Psoas muscle (tissue), 8 donors: ENCODE results near the gene TMEM106C. TPM values are rescaled to one million over a fixed set of nuclear protein-coding genes. Genes with fewer than 3 reads are reported as not detected.

Experiments
- ATAC-seq, 4 donors: fragments of 200-7000 bp; cut with Tn5 transposase; one replicate each; pipeline ENCODE4 v1.9.1; 2020; ENCODE audit warnings: moderate library complexity in 3 of 4, mild to moderate bottlenecking in 2 of 4
- DNase-seq, 2 donors: peaks; one replicate each; pipeline ENCODE4 v3.0.0-alpha.2; 2020
- H3K27ac ChIP-seq: fragments of 200-600 bp; one replicate; pipeline ENCODE4 v1.8.0; 2022
- H3K27me3 ChIP-seq, 3 donors: fragments of 200-600 bp in 1 of 3; one replicate each; pipeline versions ENCODE4 v1.6.1 to v1.8.0; 2013 to 2022; ENCODE audit warnings: low read length in 2 of 3, mild to moderate bottlenecking in 2 of 3, moderate library complexity in 1 of 3; ENCODE audit not compliant: insufficient read depth in 3 of 3
- H3K36me3 ChIP-seq, 2 donors: fragments of 200-600 bp in 1 of 2; one replicate each; pipeline versions ENCODE4 v1.6.1 to v1.8.0; 2013 to 2022; ENCODE audit warnings: low read depth in 1 of 2, mild to moderate bottlenecking in 1 of 2, moderate library complexity in 1 of 2; ENCODE audit not compliant: insufficient read depth in 1 of 2
- H3K4me1 ChIP-seq: fragments of 200-600 bp; one replicate; pipeline ENCODE4 v1.8.0; 2022
- H3K4me3 ChIP-seq: fragments of 200-600 bp; one replicate; pipeline ENCODE4 v1.8.0; 2022; ENCODE audit warnings: mild to moderate bottlenecking
- H3K9me3 ChIP-seq: fragments of 200-600 bp; one replicate; pipeline ENCODE4 v1.8.0; 2022
- CTCF ChIP-seq: fragments of 200-600 bp; IDR thresholded peaks from one replicate; pipeline ENCODE4 v1.8.0; 2022; ENCODE audit warnings: antibody characterized with exemption
- WGBS, 3 donors: extraction: QIAGEN DNeasy Blood & Tissue Kit; methylation state at CpG; one replicate each; pipeline versions ENCODE4 v1.1.6 to v1.1.7; 2013; 5-methylcytosine and 5-hydroxymethylcytosine counted together
- intact Hi-C, 2 donors: fragments of 100-400 bp; cut with DNase I; formaldehyde crosslinking; loops; one replicate each; pipeline versions ENCODE4 v1.11.0 to v1.14.2; 2022
- polyA plus RNA-seq, 3 donors: library from polyadenylated mRNA; stranded (reverse); fragments of 200-250 nt; gene quantifications; one replicate each; pipeline ENCODE4 v1.2.3, GENCODE V29; 2013
- total RNA-seq, 4 donors: library from RNA; stranded (reverse); fragmentation: NEBNext Ultra II Directional in 2 of 4; extraction: Animal tissue kit (Norgen Biotek cat#: 25700) in 2 of 4; gene quantifications; one replicate each; pipeline versions ENCODE4 v1.2.1 to v1.2.4, GENCODE V29; 2021 to 2023
- donor health status: healthy with polysubstance abuse.
- donor health status: DM: no; HTN: no; CAD: no; lungs with moderate emphysema.
- donor health status: Bipolar disorder and iron deficiency.
- donor health status: healthy.
- donor health status: DM: yes; HTN: yes; CAD: no.
- donor health status: DM: no; HTN: no; CAD: no.
- donor health status: DM: no; HTN: no; CAD: no.
- donor health status: DM: yes; HTN: yes; CAD: no.

TMEM106C gene
- total and polyA plus RNA-seq, 7 donors = 7.7 to 33.4 (median 14.7) TPM

GRCh38 chr12:48002414-48002730 lies 39.0 kb downstream of the TMEM106C start:
- Histone ChIP-seq H3K4me1 (peaks cover 40% of the 10 kb centered on the region), H3K4me3 (peak overlapping the region; percentile 67), H3K9me3 (no peaks in the 10 kb centered on the region), H3K27me3 (peaks cover 0 to 53% (median 19%) of the 10 kb centered on the region in 3 donors), H3K27ac (no peak overlapping the region), H3K36me3 (no peaks in the 10 kb centered on the region)
- intact Hi-C loops = no loop called here
- DNase-seq (no peak), ATAC-seq (no peak)
- TF ChIP-seq CTCF = no peak
- WGBS, 3 donors = 1 to 3% (median 2%) methylated on average over 13 of the region's 13 CpGs

DNA sequence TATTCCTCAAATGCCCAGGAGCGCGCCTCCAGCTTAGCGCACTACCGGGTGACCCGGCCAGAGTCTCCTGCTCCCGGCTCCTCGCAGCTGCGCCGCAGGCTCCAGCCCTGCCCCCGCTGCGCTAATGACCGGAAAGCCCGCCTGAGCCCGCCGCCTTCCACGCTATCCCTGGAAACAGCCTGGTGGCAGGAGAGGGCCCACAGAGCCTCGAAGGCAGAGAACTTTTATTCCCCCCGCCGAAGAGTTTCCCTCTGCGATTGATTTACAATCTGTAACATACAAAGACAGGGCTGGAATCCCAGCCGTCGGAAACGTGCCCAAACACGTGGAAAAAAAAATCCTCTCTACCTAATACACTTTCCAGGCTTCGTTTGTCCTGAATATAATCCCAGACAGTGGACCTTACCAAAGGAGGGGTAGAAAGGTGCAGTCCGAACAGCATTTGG lies 39.4 kb downstream of the TMEM106C start:
- DNase-seq (peak; percentile 68 to 77), ATAC-seq (peak; percentile 49 to 80 (median 68))
- no peaks in the 10 kb centered on the region for H3K36me3 ChIP-seq
- WGBS, 3 donors = 1 to 2% (median 2%) methylated on average over 26 of the region's 26 CpGs
- no peaks in the 10 kb centered on the region for H3K9me3 ChIP-seq
- H3K27ac ChIP-seq = no peak overlapping the region
- peak overlapping the region; percentile 67 for H3K4me3 ChIP-seq
- peaks cover 0 to 57% (median 19%) of the 10 kb centered on the region in 3 donors for H3K27me3 ChIP-seq
- intact Hi-C loops = no loop called here
- peaks cover 40% of the 10 kb centered on the region for H3K4me1 ChIP-seq
- no peak for TF ChIP-seq CTCF

- Histone ChIP-seq H3K36me3 (no peaks in the 10 kb centered on the region), H3K27ac (no peak overlapping the region), H3K27me3 (peaks cover 0 to 57% (median 19%) of the 10 kb centered on the region in 3 donors), H3K9me3 (no peaks in the 10 kb centered on the region), H3K4me3 (peak overlapping the region; percentile 67), H3K4me1 (peaks cover 40% of the 10 kb centered on the region)
- TF ChIP-seq CTCF = no peak
- ATAC-seq = peak in 1 of 4 donors; percentile 5
- intact Hi-C loops = no loop called here
- no peak for DNase-seq
- WGBS, 3 donors = 15 to 21% (median 17%) methylated on average over 38 of the region's 38 CpGs
These were observed 40.0 kb downstream of the TMEM106C start for GRCh38 chr12:48003226-48004052.

DNA sequence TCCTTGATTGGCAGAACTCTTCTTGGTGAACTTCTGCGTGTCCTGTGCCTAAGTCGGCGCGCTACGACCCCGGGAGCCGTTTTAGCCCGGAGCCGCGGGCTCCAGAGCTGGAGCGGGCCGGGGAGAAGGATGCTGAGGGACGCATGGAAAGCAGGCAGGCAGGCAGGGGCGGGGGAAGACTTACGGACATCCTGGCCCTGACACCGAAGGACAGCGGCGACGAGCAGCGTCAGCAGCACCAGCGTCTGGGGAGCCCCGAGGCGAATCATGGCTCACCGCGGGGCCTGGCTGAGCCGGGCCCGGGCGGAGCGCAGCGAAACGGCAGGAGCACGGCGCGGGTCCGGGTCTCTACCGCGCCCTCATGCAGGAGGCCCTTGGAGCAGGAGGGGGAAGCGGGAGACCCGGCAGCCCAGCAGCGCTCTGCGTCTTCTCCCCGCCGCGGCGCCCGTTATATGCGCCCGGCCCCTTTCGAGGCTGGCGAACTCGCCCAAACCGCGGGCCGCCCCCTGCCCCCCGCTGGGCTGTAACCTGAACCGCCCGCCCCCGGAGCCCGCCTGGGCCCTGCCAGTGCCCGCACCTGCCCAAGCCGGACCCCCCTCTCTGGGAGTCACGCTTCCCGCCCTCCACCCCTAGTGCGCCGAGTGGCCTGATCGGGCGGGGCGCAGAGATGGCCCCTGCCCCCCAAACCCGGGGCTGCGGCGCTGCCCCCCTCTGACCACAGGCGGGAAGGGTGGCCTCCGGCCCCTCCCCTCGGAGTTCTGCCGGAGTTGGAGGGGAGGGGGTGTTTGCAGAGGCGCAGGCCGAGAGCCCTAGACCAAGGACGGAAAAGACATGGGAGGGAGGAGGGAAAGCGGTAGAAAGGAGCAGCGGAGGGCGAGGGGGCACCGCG lies 40.9 kb downstream of the TMEM106C start, which contains the start of gene COL2A1:
Gene COL2A1, minus strand, starts transcription at position 424 of the 889 bp plus-strand sequence. Its CDS starts 155 bp downstream, at position 269.
- no peak within 1 kb of the TSS for H3K27ac ChIP-seq
- no peaks in the 10 kb centered on the region for H3K9me3 ChIP-seq
- TF ChIP-seq CTCF = no peak
- H3K4me1 ChIP-seq = peaks cover 40% of the 10 kb centered on the region
- no peaks in the 10 kb centered on the region for H3K36me3 ChIP-seq
- H3K27me3 ChIP-seq = peaks cover 0 to 60% (median 19%) of the 10 kb centered on the region in 3 donors
- intact Hi-C loops = no loop called here
- DNase-seq (peak in 1 of 2 donors; percentile 38), ATAC-seq (peak; percentile 18 to 48 (median 32))
- H3K4me3 ChIP-seq = peak within 1 kb of the TSS; percentile 66
- 2 to 3% (median 2%) methylated on average over 54 to 83 of the region's 83 CpGs for WGBS, 3 donors
